Naive thymus-derived CD4-positive, alpha-beta T cell (primary cell): ENCODE measurements around the gene TUBA4A. TPM values are rescaled to one million over a fixed set of nuclear protein-coding genes. Genes with fewer than 3 reads are reported as not detected.

Source experiments
- ATAC-seq: fragments of 150-1000 bp; cut with Tn5 transposase; 2 replicates; pipeline ENCODE4 v1.10.0; 2021; ENCODE audit warnings: mild to moderate bottlenecking, moderate library complexity
- CTCF ChIA-PET: fragments of 350-600 bp; sonication (Branson Sonifier 250); formaldehyde crosslinking; loops from one replicate; lab custom pipeline; 2021; ENCODE audit warnings: antibody characterized with exemption; lab: Charles Lee
- POLR2A ChIA-PET: fragments of 350-600 bp; sonication (Branson Sonifier 250); formaldehyde crosslinking; loops from one replicate; lab custom pipeline; 2021; ENCODE audit warnings: antibody characterized with exemption, inconsistent platforms; lab: Charles Lee
- DNase-seq, 9 donors: peaks; one replicate each; pipeline versions ENCODE4 v3.0.0 to v3.0.0-alpha.2; 2020 to 2022; ENCODE audit warnings: mixed read lengths in 1 of 9
- H3K27ac ChIP-seq: one replicate; pipeline ENCODE4 v1.7.0; 2013; ENCODE audit warnings: mild to moderate bottlenecking, low read depth, low read length, moderate library complexity
- H3K27me3 ChIP-seq, 2 donors: one replicate each; pipeline ENCODE4 v1.7.0; 2013; ENCODE audit warnings: low read length in 2 of 2, mild to moderate bottlenecking in 2 of 2, moderate library complexity in 2 of 2; ENCODE audit not compliant: control insufficient read depth in 2 of 2, insufficient read depth in 2 of 2
- H3K36me3 ChIP-seq, 3 experiments: 1 replicate in 2 of 3; 2 replicates in 1 of 3; pipeline ENCODE4 v1.7.0; 2013; ENCODE audit warnings: low read length in 3 of 3, mild to moderate bottlenecking in 3 of 3, moderate library complexity in 1 of 3; ENCODE audit not compliant: insufficient read depth in 3 of 3, control insufficient read depth in 2 of 3
- H3K4me1 ChIP-seq, 2 donors: one replicate each; pipeline ENCODE4 v1.7.0; 2013; ENCODE audit warnings: low read length in 2 of 2, mild to moderate bottlenecking in 2 of 2, moderate library complexity in 1 of 2; ENCODE audit not compliant: control insufficient read depth in 2 of 2, insufficient read depth in 2 of 2
- H3K4me3 ChIP-seq: 2 replicates; pipeline ENCODE4 v1.7.0; 2013; ENCODE audit warnings: mild to moderate bottlenecking, low read length
- H3K9me3 ChIP-seq, 3 experiments: 1 replicate in 2 of 3; 2 replicates in 1 of 3; pipeline ENCODE4 v1.7.0; 2013; ENCODE audit warnings: low read length in 3 of 3; ENCODE audit not compliant: control insufficient read depth in 2 of 3
- H3K27ac Mint-ChIP-seq, 9 donors: one replicate each; pipeline ENCODE4 v1.8.0; 2020 to 2022; ENCODE audit warnings: mixed read lengths in 9 of 9, mild to moderate bottlenecking in 8 of 9, moderate library complexity in 5 of 9, inconsistent platforms in 2 of 9
- H3K27me3 Mint-ChIP-seq, 5 donors: one replicate each; pipeline ENCODE4 v1.8.0; 2021 to 2022; ENCODE audit warnings: mixed read lengths in 5 of 5, mild to moderate bottlenecking in 1 of 5
- H3K36me3 Mint-ChIP-seq, 5 donors: one replicate each; pipeline ENCODE4 v1.8.0; 2020 to 2022; ENCODE audit warnings: mixed read lengths in 5 of 5, mild to moderate bottlenecking in 3 of 5, inconsistent platforms in 1 of 5
- H3K4me1 Mint-ChIP-seq, 7 donors: one replicate each; pipeline ENCODE4 v1.8.0; 2020 to 2022; ENCODE audit warnings: mixed read lengths in 7 of 7, mild to moderate bottlenecking in 3 of 7, inconsistent platforms in 1 of 7
- H3K4me3 Mint-ChIP-seq, 10 donors: one replicate each; pipeline ENCODE4 v1.8.0; 2020 to 2022; ENCODE audit warnings: mild to moderate bottlenecking in 10 of 10, mixed read lengths in 10 of 10, moderate library complexity in 6 of 10, inconsistent platforms in 2 of 10
- H3K9me3 Mint-ChIP-seq, 11 donors: one replicate each; pipeline ENCODE4 v1.8.0; 2020 to 2022; ENCODE audit warnings: mixed read lengths in 11 of 11, mild to moderate bottlenecking in 4 of 11, inconsistent platforms in 1 of 11, moderate library complexity in 1 of 11
- intact Hi-C, 2 donors: fragments of 100-400 bp; cut with micrococcal nuclease; formaldehyde crosslinking; loops; one replicate each; pipeline ENCODE4 v1.15.1; 2023
- polyA plus RNA-seq, 2 donors: library from polyadenylated mRNA; unstranded; fragments of 300-500 nt; fragmentation: Illumina TruSeq; gene quantifications; one replicate each; pipeline ENCODE4 v1.2.3, GENCODE V29; 2021
- total RNA-seq, 6 experiments: library from RNA in 5 of 6; stranded (reverse) in 5 of 6; gene quantifications; 1 replicate in 5 of 6; 2 replicates in 1 of 6; pipeline ENCODE4 v1.2.3 and lab custom pipeline; 2021 to 2026

TUBA4A gene
- total and polyA plus RNA-seq, 7 experiments from 2014 or later, result 82.9 to 336 (median 183) TPM

GRCh38 chr2:219254590-219255201 is 978 bp upstream of the TUBA4A start:
- H3K9me3 ChIP-seq, result no peaks in the 10 kb centered on the region
- ATAC-seq (peak; percentile 55), DNase-seq (peak in 8 of 9 donors; percentile 45 to 81 (median 75))
- Mint-ChIP-seq H3K9me3 (peaks cover 0 to 6% (median 0%) of the 10 kb centered on the region in 11 donors), H3K4me1 (peaks cover 24 to 46% (median 39%) of the 10 kb centered on the region in 7 donors), H3K27ac (peak overlapping the region; percentile 88 to 97 (median 94)), H3K36me3 (peaks cover 5 to 32% (median 20%) of the 10 kb centered on the region in 5 donors), H3K4me3 (peak overlapping the region; percentile 82 to 99 (median 92)), H3K27me3 (peaks cover 0 to 7% (median 0%) of the 10 kb centered on the region in 5 donors)
- H3K4me3 ChIP-seq, result peak overlapping the region; percentile 79
- CTCF ChIA-PET, result interaction anchor here (0.6 to 4.1 kb wide), 9 partner anchors 9 to 96 kb away, joined by 3 to 21 read pairs (median 5); partner anchors contain the start of genes ANKZF1, ATG9A, DNAJB2 and GLB1L
- H3K4me1 ChIP-seq, result peaks cover 26 to 31% of the 10 kb centered on the region in 2 donors
- no peaks in the 10 kb centered on the region for H3K27me3 ChIP-seq
- H3K36me3 ChIP-seq, result peaks cover 7 to 38% (median 17%) of the 10 kb centered on the region in 3 experiments
- POLR2A ChIA-PET, result interaction anchor here (0.6 to 14.3 kb wide), 16 partner anchors 8 to 368 kb away, joined by 3 to 575 read pairs (median 6); partner anchors contain the start of genes ABCB6, ANKZF1, ATG9A and CNPPD1
- intact Hi-C loops, result loop anchor here (1.0 to 10.0 kb wide), 7 partner anchors 25 to 970 kb away; partner anchors contain the start of genes CNOT9 (in 1 of the 2), CTDSP1 (in 1 of the 2), DNAJB2 (in 1 of the 2) and USP37 (in 1 of the 2)
- peak overlapping the region; percentile 95 for H3K27ac ChIP-seq

- POLR2A ChIA-PET, result interaction anchor here (0.6 to 14.3 kb wide), 24 partner anchors 9 to 1091 kb away, joined by 3 to 575 read pairs (median 4); partner anchors contain the start of genes ABCB6, ANKZF1, ATG9A and CNPPD1
- ATAC-seq, result peak; percentile 34
- intact Hi-C loops, result loop anchor here (1.0 to 10.0 kb wide), 16 partner anchors 8 to 968 kb away; partner anchors contain the start of genes ANKZF1 (in 2 of the 2), ATG9A (in 2 of the 2), CNOT9 (in 2 of the 2) and GLB1L (in 2 of the 2)
Observed at GRCh38 chr2:219252900-219253752, 592 bp downstream of the TUBA4A start, which contains the start of gene TUBA4B. TUBA4B (plus strand) TSS chr2:219253243; CDS start chr2:219253408, 165 bp downstream.

GRCh38 chr2:219252570-219252899 is 1.2 kb downstream of the TUBA4A start:
- Histone ChIP-seq H3K4me3 (peak overlapping the region; percentile 79), H3K4me1 (peaks cover 46 to 52% of the 10 kb centered on the region in 2 donors), H3K36me3 (peaks cover 11 to 46% (median 17%) of the 10 kb centered on the region in 3 experiments), H3K9me3 (no peaks in the 10 kb centered on the region), H3K27ac (peak overlapping the region; percentile 95), H3K27me3 (no peaks in the 10 kb centered on the region)
- intact Hi-C loops, result loop anchor here (5.0 to 10.0 kb wide), 4 partner anchors 355 to 968 kb away; partner anchors contain the start of genes CNOT9 (in 1 of the 2), CTDSP1 (in 1 of the 2) and USP37 (in 1 of the 2)
- peak overlapping the region; percentile 82 to 100 (median 92) for H3K4me3 Mint-ChIP-seq
- peaks cover 36 to 68% (median 61%) of the 10 kb centered on the region in 7 donors for H3K4me1 Mint-ChIP-seq
- H3K27ac Mint-ChIP-seq, result peak overlapping the region; percentile 88 to 99 (median 94)
- H3K9me3 Mint-ChIP-seq, result peaks cover 0 to 8% (median 0%) of the 10 kb centered on the region in 11 donors
- CTCF ChIA-PET, result interaction anchor here (0.8 to 2.2 kb wide), 7 partner anchors 22 to 83 kb away, joined by 3 to 11 read pairs (median 4); partner anchors contain the start of genes CNPPD1 and SLC23A3
- POLR2A ChIA-PET, result interaction anchor here (0.6 to 14.3 kb wide), 18 partner anchors 9 to 961 kb away, joined by 3 to 575 read pairs (median 7); partner anchors contain the start of genes ABCB6, ANKZF1, ATG9A and CNPPD1
- ATAC-seq (no peak), DNase-seq (peak in 2 of 9 donors; percentile 44 to 52)
- peaks cover 5 to 53% (median 36%) of the 10 kb centered on the region in 5 donors for H3K36me3 Mint-ChIP-seq
- no peaks in the 10 kb centered on the region for H3K27me3 Mint-ChIP-seq

More at GRCh38 chr2:219252900-219253752, 592 bp downstream of the TUBA4A start, which contains the start of gene TUBA4B:
- H3K36me3 ChIP-seq, result peaks cover 10 to 46% (median 17%) of the 10 kb centered on the region in 3 experiments
- H3K27ac Mint-ChIP-seq, result peak within 1 kb of the TSS; percentile 88 to 99 (median 94)
- no peaks in the 10 kb centered on the region for H3K27me3 ChIP-seq
- DNase-seq, result peak in 8 of 9 donors; percentile 31 to 72 (median 45)
- peaks cover 0 to 8% (median 0%) of the 10 kb centered on the region in 11 donors for H3K9me3 Mint-ChIP-seq
- CTCF ChIA-PET, result interaction anchor here (0.7 to 4.1 kb wide), 11 partner anchors 8 to 84 kb away, joined by 3 to 21 read pairs (median 5); partner anchors contain the start of genes ANKZF1, ATG9A, CNPPD1 and GLB1L
- H3K9me3 ChIP-seq, result no peaks in the 10 kb centered on the region
- peaks cover 32 to 62% (median 55%) of the 10 kb centered on the region in 7 donors for H3K4me1 Mint-ChIP-seq
- H3K4me1 ChIP-seq, result peaks cover 40 to 46% of the 10 kb centered on the region in 2 donors
- H3K36me3 Mint-ChIP-seq, result peaks cover 5 to 48% (median 34%) of the 10 kb centered on the region in 5 donors
- peak within 1 kb of the TSS; percentile 79 for H3K4me3 ChIP-seq
- peak within 1 kb of the TSS; percentile 82 to 100 (median 92) for H3K4me3 Mint-ChIP-seq
- peak within 1 kb of the TSS; percentile 95 for H3K27ac ChIP-seq
- no peaks in the 10 kb centered on the region for H3K27me3 Mint-ChIP-seq

- intact Hi-C loops, result loop anchor here (5.0 to 10.0 kb wide), 4 partner anchors 355 to 967 kb away; partner anchors contain the start of genes CNOT9 (in 1 of the 2), CTDSP1 (in 1 of the 2) and USP37 (in 1 of the 2)
- no peaks in the 10 kb centered on the region for H3K27me3 ChIP-seq
- H3K27ac Mint-ChIP-seq, result peak overlapping the region; percentile 88 to 99 (median 94)
- no peak for ATAC-seq
- H3K36me3 Mint-ChIP-seq, result peaks cover 5 to 55% (median 36%) of the 10 kb centered on the region in 5 donors
- peaks cover 11 to 46% (median 17%) of the 10 kb centered on the region in 3 experiments for H3K36me3 ChIP-seq
- peaks cover 50 to 57% of the 10 kb centered on the region in 2 donors for H3K4me1 ChIP-seq
- H3K27ac ChIP-seq, result peak overlapping the region; percentile 95
- H3K9me3 ChIP-seq, result no peaks in the 10 kb centered on the region
- peak in 3 of 9 donors; percentile 9 to 38 (median 12) for DNase-seq
- H3K4me3 Mint-ChIP-seq, result peak overlapping the region; percentile 82 to 100 (median 92)
- peaks cover 38 to 72% (median 66%) of the 10 kb centered on the region in 7 donors for H3K4me1 Mint-ChIP-seq
- CTCF ChIA-PET, result interaction anchor here (0.8 to 2.2 kb wide), 8 partner anchors 22 to 83 kb away, joined by 3 to 11 read pairs (median 4); partner anchors contain the start of genes CNPPD1 and SLC23A3
- POLR2A ChIA-PET, result interaction anchor here (0.7 to 14.3 kb wide), 17 partner anchors 10 to 79 kb away, joined by 3 to 575 read pairs (median 8); partner anchors contain the start of genes ABCB6, ANKZF1, ATG9A and CNPPD1
- H3K27me3 Mint-ChIP-seq, result no peaks in the 10 kb centered on the region
- peak overlapping the region; percentile 79 for H3K4me3 ChIP-seq
- H3K9me3 Mint-ChIP-seq, result peaks cover 0 to 8% (median 0%) of the 10 kb centered on the region in 11 donors
Observed at GRCh38 chr2:219252084-219252483, 1.6 kb downstream of the TUBA4A start.

- Histone ChIP-seq H3K27me3 (no peaks in the 10 kb centered on the region), H3K27ac (peak overlapping the region; percentile 95), H3K9me3 (no peaks in the 10 kb centered on the region), H3K4me3 (peak overlapping the region; percentile 79), H3K36me3 (peaks cover 11 to 46% (median 17%) of the 10 kb centered on the region in 3 experiments), H3K4me1 (peaks cover 54 to 61% of the 10 kb centered on the region in 2 donors)
- ATAC-seq (no peak), DNase-seq (no peak)
- Mint-ChIP-seq H3K36me3 (peaks cover 5 to 57% (median 36%) of the 10 kb centered on the region in 5 donors), H3K9me3 (peaks cover 0 to 8% (median 0%) of the 10 kb centered on the region in 11 donors), H3K27ac (peak overlapping the region; percentile 88 to 99 (median 93)), H3K27me3 (no peaks in the 10 kb centered on the region), H3K4me1 (peaks cover 43 to 77% (median 70%) of the 10 kb centered on the region in 7 donors), H3K4me3 (peak overlapping the region; percentile 82 to 100 (median 92))
- ChIA-PET POLR2A (interaction anchor here (0.8 to 14.3 kb wide), 14 partner anchors 14 to 371 kb away, joined by 3 to 575 read pairs (median 6); partner anchors contain the start of genes ABCB6, ANKZF1, ATG9A and CNPPD1), CTCF (interaction anchor here (0.6 to 2.2 kb wide), 7 partner anchors 21 to 82 kb away, joined by 3 to 11 read pairs (median 4); partner anchors contain the start of genes CNPPD1 and SLC23A3)
- intact Hi-C loops, result loop anchor here (5.0 to 10.0 kb wide), 4 partner anchors 354 to 967 kb away; partner anchors contain the start of genes CNOT9 (in 1 of the 2), CTDSP1 (in 1 of the 2) and USP37 (in 1 of the 2)
Observed at GRCh38 chr2:219251656-219252055, 2.1 kb downstream of the TUBA4A start.
